ENCODE data around the gene PRKCZ.
"Not testable (repeated sequence)": the region's sequence is repeated elsewhere in the genome, so short reads cannot be mapped to it uniquely, and the experiment has no call there.

Gene PRKCZ

DNA sequence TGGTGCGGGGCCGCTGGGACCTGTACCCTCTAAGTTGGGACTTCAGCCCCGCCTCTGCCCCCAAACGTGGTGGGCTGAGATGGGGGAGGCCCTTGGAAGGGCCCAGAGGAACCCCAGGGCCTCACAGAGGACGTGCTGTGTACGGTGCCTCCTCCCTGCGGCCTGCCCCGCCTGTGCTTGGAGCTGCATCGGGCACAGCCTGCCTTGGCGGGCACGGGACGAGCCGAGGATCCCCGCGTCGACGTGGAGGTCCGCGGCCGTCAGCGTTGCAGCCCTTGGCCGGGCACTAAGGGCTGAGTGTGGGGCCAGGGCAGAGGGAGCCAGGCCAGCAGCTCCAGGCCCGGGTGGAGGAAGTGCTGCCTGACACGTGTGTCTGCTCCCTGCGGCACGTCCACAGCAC, 43.4 kb downstream of the PRKCZ start:
- TF ChIP-seq, protein P1, sequence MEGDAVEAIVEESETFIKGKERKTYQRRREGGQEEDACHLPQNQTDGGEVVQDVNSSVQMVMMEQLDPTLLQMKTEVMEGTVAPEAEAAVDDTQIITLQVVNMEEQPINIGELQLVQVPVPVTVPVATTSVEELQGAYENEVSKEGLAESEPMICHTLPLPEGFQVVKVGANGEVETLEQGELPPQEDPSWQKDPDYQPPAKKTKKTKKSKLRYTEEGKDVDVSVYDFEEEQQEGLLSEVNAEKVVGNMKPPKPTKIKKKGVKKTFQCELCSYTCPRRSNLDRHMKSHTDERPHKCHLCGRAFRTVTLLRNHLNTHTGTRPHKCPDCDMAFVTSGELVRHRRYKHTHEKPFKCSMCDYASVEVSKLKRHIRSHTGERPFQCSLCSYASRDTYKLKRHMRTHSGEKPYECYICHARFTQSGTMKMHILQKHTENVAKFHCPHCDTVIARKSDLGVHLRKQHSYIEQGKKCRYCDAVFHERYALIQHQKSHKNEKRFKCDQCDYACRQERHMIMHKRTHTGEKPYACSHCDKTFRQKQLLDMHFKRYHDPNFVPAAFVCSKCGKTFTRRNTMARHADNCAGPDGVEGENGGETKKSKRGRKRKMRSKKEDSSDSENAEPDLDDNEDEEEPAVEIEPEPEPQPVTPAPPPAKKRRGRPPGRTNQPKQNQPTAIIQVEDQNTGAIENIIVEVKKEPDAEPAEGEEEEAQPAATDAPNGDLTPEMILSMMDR (IDR thresholded peaks at IDR 0.05; ENCODE audit: borderline replicate concordance, control extremely low read depth, extremely low read depth, insufficient read depth, missing control alignments), result no peak
- in situ Hi-C loops (cut with MboI; ENCODE audit: low sequenced_read_pairs, unreplicated experiment), result no loop called here
- no peak for DNase-seq (ENCODE audit: low spot score)

DNA sequence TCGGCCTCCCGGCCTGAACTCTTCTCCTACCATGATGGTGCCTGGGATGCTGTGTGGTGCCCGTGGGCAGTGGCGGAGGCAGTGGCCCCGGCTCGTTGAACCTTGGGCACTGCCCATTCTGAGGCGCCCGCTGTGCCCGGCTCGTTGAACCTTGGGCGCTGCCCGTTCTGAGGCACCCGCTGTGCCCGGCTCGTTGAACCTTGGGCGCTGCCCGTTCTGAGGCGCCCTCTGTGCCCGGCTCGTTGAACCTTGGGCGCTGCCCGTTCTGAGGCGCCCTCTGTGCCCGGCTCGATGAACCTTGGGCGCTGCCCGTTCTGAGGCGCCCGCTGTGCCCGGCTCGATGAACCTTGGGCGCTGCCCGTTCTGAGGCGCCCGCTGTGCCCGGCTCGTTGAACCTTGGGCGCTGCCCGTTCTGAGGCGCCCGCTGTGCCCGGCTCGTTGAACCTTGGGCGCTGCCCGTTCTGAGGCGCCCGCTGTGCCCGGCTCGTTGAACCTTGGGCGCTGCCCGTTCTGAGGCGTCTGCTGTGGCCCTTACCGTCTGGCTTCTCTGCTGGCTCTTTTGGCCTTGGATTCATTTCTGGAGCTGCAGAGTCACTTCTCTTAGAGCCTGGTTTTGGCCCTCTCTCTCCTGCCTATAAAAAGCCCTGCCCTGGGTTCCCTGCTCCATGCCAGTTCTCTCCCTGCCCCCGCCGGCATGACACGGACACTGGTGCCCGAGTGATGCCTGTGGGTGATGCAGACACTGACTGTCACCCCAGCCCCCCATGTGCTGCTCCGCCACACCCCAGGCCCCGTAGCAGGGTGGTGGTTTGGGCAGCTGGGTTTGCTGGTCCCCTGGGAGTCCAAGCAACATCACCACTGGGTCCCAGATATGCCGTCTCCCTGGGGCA, 44.3 kb downstream of the PRKCZ start:
- in situ Hi-C loops (cut with MboI; ENCODE audit: low sequenced_read_pairs, unreplicated experiment); DNase-seq (ENCODE audit: low spot score): not testable (repeated sequence)

DNA sequence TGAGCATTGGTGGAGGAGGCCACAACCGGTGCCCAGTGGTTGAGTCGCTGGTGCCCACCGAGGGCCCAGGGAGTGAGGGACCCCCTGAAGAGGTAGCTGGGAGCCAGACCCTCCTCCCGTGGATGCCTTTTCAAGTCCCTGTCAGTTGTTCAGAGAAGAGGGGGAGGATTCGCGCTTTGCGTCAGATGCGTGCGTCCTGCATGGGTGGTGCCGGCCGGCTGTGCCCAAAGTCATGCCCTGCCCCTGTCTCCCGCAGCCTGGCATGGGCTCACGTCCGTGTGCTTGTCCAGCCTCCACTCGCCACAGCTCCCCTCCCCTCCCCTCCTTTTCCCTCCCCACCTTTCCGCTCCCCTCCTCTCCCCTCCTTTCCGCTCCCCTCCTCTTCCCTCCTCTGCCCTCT, 45.2 kb downstream of the PRKCZ start:
- DNase-seq (ENCODE audit: low spot score), result no peak
- in situ Hi-C loops (cut with MboI; ENCODE audit: low sequenced_read_pairs, unreplicated experiment), result no loop called here
- TF ChIP-seq, protein P1 (IDR thresholded peaks at IDR 0.05; ENCODE audit: borderline replicate concordance, control extremely low read depth, extremely low read depth, insufficient read depth, missing control alignments), result no peak

DNA sequence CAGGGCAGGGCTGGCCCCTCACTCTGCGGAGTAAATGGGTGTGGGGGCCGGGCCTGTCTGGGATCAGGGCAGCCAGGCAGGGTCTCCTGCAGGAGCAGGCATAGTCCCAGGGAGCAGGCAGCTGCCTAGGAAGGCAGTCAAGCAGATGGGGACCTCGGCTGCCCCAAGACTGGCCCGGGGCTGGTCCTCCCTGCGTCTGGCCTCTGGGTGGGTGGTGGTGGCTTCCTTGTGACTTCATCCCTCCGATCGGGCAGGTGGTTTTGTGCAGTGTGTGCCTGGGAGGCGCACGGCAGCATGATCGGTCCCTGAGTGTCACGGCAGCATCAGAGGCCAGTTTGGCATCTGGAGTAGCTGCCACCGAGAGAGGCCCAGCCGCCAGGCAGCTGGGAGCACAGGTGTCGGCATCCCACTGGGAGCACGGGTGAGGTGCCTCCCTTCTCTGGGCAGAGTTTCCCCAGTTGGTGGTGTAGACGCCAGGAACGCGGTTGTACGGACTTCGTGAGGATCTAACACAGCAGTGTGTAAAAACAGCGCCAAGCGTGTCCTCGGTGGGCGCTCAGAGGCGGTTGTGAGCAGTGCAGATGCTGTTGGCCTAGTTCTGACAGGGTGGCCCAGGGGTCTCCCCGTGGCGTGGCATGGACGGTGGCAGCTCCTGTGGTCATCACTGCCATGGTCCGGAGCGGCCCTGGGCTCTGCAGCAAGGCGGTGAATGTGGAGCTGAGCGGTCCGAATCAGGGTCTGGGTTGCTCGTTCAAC, 45.9 kb downstream of the PRKCZ start:
- no peak for DNase-seq (ENCODE audit: low spot score)
- in situ Hi-C loops (cut with MboI; ENCODE audit: low sequenced_read_pairs, unreplicated experiment), result no loop called here
- TF ChIP-seq, protein P1 (IDR thresholded peaks at IDR 0.05; ENCODE audit: borderline replicate concordance, control extremely low read depth, extremely low read depth, insufficient read depth, missing control alignments), result no peak

DNA sequence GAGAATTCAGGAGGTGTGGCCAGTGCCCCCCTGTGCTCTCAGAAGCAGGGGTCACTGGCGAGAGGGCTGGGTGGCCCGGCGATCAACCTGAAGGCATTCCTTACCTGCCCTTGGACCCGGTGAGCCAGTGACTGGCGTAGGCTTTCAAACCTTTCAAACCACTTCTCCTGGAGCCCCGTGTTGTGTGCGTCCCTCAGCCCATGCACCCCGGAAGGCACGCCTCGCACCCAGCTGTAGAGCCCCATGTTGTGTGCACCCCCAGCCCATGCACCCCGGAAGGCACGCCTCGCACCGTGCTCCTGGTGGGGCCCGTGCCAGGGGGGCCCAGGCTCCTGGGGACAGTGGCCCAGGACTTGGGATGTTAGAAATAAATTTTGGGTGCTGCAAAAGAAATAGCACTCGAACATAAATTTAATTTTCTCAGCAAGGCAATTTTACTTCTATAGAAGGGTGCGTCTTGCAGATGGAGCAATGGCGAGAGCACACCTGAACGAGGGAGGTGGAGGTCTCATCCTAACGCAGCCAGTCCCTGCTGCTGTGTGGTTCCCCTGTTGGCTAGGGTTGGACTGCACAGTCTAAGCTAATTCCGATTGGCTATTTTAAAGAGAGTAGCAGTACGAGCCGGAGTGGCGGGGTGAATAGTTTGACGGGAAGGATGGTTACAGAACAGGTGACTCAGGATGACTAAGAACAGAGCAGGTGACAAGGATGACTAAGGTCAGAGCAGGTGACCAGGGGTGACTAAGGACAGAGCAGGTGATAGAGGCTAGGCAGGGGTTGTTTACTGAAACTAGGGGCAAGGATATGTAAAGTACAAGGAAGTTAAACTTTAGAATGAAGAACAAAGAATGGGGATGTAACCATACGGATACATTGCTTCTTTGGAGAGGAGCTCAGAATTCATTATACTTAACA, 47.4 kb downstream of the PRKCZ start:
- in situ Hi-C loops (cut with MboI; ENCODE audit: low sequenced_read_pairs, unreplicated experiment), result no loop called here
- TF ChIP-seq, protein P1 (IDR thresholded peaks at IDR 0.05; ENCODE audit: borderline replicate concordance, control extremely low read depth, extremely low read depth, insufficient read depth, missing control alignments), result no peak
- DNase-seq (ENCODE audit: low spot score), result no peak

DNA sequence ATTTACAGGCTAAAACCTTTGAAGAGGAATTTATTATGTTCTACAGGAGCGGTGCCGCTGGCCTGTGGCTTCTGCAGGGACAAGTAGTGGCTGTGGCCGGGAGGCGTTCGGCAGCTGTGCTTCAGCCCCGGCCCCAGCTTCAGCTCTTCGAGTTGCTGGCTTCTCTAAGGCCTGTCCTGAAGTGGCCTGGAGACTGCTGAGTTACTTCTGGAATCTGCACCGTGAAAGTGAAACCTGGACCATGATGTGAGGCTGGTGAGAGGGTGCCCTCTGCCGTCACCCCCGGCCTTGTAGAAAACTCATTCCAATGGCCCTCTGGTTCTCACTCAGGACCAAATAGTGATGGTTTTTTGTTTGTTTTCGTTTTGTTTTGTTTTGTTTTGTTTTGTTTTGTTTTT, 48.1 kb downstream of the PRKCZ start:
- no peak for DNase-seq (ENCODE audit: low spot score)
- TF ChIP-seq, protein P1 (IDR thresholded peaks at IDR 0.05; ENCODE audit: borderline replicate concordance, control extremely low read depth, extremely low read depth, insufficient read depth, missing control alignments), result no peak

More for the DNA sequence above, 48.1 kb downstream of the PRKCZ start:
- in situ Hi-C loops (cut with MboI; ENCODE audit: low sequenced_read_pairs, unreplicated experiment), result no loop called here

Measured in GM13976 (cell line).